OCI-LY3 (cell line): Measurements from ENCODE around the gene FAM13B.

Source experiments
- H2AFZ ChIP-seq: fragments of 200-600, 300-600 bp; shearing (Covaris generic); 2 replicates; pipeline ENCODE4 v1.6.0; 2014; ENCODE audit warnings: antibody characterized with exemption, low read depth, low read length
- H3K27ac ChIP-seq: fragments of 200-600, 300-600 bp; sonication (generic); 2 replicates; pipeline ENCODE4 v1.5.1; 2014; ENCODE audit warnings: mild to moderate bottlenecking, low read length, moderate library complexity, mixed read lengths
- H3K27me3 ChIP-seq: fragments of 200-600, 300-600 bp; sonication (generic); 2 replicates; pipeline ENCODE4 v1.6.1; 2014; ENCODE audit warnings: low read depth, low read length, mixed read lengths
- H3K36me3 ChIP-seq: fragments of 200-600, 300-600 bp; sonication (generic); replicated peaks from 2 replicates; pipeline ENCODE3; 2014; ENCODE audit warnings: low read depth, low read length, mixed read lengths
- H3K4me1 ChIP-seq: fragments of 300-600, 200-600 bp; sonication (generic); 2 replicates; pipeline ENCODE4 v1.6.1; 2014; ENCODE audit warnings: low read length, mixed read lengths
- H3K4me2 ChIP-seq: fragments of 200-600, 300-600 bp; sonication (generic); 2 replicates; pipeline ENCODE4 v1.6.1; 2014; ENCODE audit warnings: low read length, mixed read lengths
- H3K4me3 ChIP-seq: fragments of 300-600, 200-600 bp; sonication (generic); 2 replicates; pipeline ENCODE4 v1.5.1; 2014; ENCODE audit warnings: antibody characterized with exemption, mild to moderate bottlenecking, low read length, moderate library complexity
- H3K79me2 ChIP-seq: fragments of 300-600, 200-600 bp; shearing (Covaris generic); 2 replicates; pipeline ENCODE4 v1.6.1; 2014; ENCODE audit warnings: mild to moderate bottlenecking, low read length, mixed read lengths
- H3K9ac ChIP-seq: fragments of 300-600, 200-600 bp; shearing (Covaris generic); 2 replicates; pipeline ENCODE4 v1.6.0; 2014; ENCODE audit warnings: mild to moderate bottlenecking, low read length, moderate library complexity
- H3K9me3 ChIP-seq: fragments of 200-600, 300-600 bp; shearing (Covaris generic); 2 replicates; pipeline ENCODE4 v1.6.1; 2014; ENCODE audit warnings: low read length, mixed read lengths; ENCODE audit not compliant: insufficient read depth
- H4K20me1 ChIP-seq: fragments of 200-600, 300-600 bp; sonication (generic); 2 replicates; pipeline ENCODE4 v1.6.1; 2016; ENCODE audit warnings: low read length, mixed read lengths; ENCODE audit not compliant: insufficient read depth
- EZH2phosphoT487 ChIP-seq: fragments of 200-600 bp; shearing (Covaris generic); IDR thresholded peaks from 2 replicates; pipeline ENCODE4 v1.6.1; 2018; ENCODE audit warnings: antibody characterized with exemption, mixed run types, low read depth
- TF ChIP-seq, protein P1 (sequence below): fragments of 200-600, 300-600 bp; sonication (generic); IDR thresholded peaks from 2 replicates; pipeline ENCODE4 v1.5.1; 2014; ENCODE audit warnings: antibody characterized with exemption, low read length, low read depth

FAM13B gene

DNA sequence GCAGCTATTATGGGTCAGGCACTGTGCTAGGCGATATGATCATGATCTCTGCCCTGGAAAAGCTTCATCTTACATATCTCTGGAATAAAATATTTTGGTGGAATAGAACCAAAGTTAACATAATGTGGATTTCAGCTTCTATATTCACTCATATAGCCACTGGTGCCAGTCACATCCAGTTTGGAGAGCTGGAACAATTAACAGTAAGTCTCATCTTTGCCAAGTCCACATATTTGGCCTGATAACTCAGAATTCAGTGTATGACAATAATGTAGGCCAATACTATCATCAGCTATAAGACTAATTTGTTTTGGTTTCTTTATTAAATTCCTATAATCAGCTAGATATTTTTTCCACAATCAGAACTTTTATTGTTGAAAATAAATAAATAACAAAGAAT, 5.9 kb upstream of the FAM13B start:
- Histone ChIP-seq H3K9ac (peak overlapping the region; percentile 42; the same call in 1 of the 2 replicates), H3K79me2 (no peaks in the 10 kb centered on the region), H3K27ac (peak overlapping the region; percentile 90), H2AFZ (no peak overlapping the region), H3K4me2 (peak overlapping the region; percentile 79), H4K20me1 (no peaks in the 10 kb centered on the region), H3K4me1 (peaks cover 56% of the 10 kb centered on the region), H3K4me3 (no peak overlapping the region), H3K9me3 (no peaks in the 10 kb centered on the region), H3K36me3 (no peaks in the 10 kb centered on the region), H3K27me3 (no peaks in the 10 kb centered on the region)
- no peak for TF ChIP-seq EZH2phosphoT487
- TF ChIP-seq, protein P1, sequence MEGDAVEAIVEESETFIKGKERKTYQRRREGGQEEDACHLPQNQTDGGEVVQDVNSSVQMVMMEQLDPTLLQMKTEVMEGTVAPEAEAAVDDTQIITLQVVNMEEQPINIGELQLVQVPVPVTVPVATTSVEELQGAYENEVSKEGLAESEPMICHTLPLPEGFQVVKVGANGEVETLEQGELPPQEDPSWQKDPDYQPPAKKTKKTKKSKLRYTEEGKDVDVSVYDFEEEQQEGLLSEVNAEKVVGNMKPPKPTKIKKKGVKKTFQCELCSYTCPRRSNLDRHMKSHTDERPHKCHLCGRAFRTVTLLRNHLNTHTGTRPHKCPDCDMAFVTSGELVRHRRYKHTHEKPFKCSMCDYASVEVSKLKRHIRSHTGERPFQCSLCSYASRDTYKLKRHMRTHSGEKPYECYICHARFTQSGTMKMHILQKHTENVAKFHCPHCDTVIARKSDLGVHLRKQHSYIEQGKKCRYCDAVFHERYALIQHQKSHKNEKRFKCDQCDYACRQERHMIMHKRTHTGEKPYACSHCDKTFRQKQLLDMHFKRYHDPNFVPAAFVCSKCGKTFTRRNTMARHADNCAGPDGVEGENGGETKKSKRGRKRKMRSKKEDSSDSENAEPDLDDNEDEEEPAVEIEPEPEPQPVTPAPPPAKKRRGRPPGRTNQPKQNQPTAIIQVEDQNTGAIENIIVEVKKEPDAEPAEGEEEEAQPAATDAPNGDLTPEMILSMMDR: no peak

DNA sequence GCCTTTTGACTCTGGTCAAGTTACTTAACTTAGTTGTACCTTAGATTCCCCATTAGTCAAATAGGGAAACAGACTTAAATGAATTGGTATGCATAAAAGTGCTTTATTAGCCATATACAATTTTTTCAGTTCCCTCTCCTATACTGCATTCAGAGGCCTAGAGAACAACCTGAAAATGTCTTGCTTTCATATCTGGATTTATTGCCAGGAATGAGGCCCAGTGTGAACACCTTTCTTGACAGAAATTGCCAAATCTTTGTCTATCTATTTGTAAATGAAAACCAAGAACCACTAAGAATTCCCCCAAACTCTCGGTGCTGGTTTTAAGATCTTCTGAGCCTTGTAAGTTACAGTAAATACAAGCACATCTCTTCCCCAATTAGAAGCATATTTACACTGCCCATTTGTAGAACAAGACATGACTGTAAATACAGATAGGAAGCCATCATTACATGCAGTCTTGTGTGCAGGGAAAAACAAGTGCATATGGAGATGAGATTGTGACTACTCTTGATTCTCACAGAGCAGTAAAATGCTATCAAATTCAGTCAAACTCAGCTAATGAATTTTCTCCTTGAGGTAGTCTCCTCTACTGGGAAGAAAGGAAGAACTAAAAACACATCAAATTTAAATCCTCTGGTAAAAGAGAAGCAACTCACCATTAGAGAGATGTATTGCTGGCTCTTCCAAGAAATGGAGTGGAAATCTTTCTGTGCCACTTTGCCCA, 5.2 kb upstream of the FAM13B start:
- Histone ChIP-seq H3K9ac (peak overlapping the region; percentile 42; the same call in 1 of the 2 replicates), H3K27ac (peak overlapping the region; percentile 90), H4K20me1 (no peaks in the 10 kb centered on the region), H3K4me2 (peak overlapping the region; percentile 79), H3K27me3 (no peaks in the 10 kb centered on the region), H3K4me1 (peaks cover 59% of the 10 kb centered on the region), H3K4me3 (peak overlapping the region; percentile 53), H3K9me3 (no peaks in the 10 kb centered on the region), H3K79me2 (no peaks in the 10 kb centered on the region), H3K36me3 (no peaks in the 10 kb centered on the region), H2AFZ (no peak overlapping the region)
- no peak for TF ChIP-seq EZH2phosphoT487
- TF ChIP-seq, protein P1: no peak

DNA sequence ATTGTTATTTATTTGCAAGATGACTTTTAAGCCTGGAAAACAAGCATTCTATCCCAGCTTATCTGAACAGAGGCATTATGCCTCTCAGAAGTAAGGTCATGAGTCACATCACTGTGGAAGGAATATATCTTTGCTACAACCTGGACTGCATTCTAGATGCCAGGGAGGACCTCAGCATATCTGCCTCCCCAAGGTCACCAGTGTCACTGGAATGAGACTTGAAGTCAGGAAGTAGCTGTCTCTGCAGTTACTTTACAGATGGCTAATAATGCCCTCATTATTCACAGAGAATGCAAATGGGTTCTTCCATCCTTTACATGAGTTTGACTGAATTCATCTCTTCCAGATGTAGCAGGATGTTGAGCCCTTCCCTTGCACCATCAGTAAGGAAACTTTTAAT, 4.4 kb upstream of the FAM13B start:
- TF ChIP-seq, protein P1: no peak
- no peak for TF ChIP-seq EZH2phosphoT487
- peak overlapping the region; percentile 31; the same call in 1 of the 2 replicates for H3K9ac ChIP-seq
- no peaks in the 10 kb centered on the region for H4K20me1 ChIP-seq
- H2AFZ ChIP-seq: no peak overlapping the region
- H3K4me2 ChIP-seq: peak overlapping the region; percentile 79
- no peaks in the 10 kb centered on the region for H3K36me3 ChIP-seq
- H3K4me1 ChIP-seq: peaks cover 55% of the 10 kb centered on the region
- peak overlapping the region; percentile 53 for H3K4me3 ChIP-seq
- H3K27ac ChIP-seq: peak overlapping the region; percentile 90
- no peaks in the 10 kb centered on the region for H3K9me3 ChIP-seq
- H3K27me3 ChIP-seq: no peaks in the 10 kb centered on the region
- H3K79me2 ChIP-seq: peaks cover 5% of the 10 kb centered on the region; the same call in 1 of the 2 replicates

DNA sequence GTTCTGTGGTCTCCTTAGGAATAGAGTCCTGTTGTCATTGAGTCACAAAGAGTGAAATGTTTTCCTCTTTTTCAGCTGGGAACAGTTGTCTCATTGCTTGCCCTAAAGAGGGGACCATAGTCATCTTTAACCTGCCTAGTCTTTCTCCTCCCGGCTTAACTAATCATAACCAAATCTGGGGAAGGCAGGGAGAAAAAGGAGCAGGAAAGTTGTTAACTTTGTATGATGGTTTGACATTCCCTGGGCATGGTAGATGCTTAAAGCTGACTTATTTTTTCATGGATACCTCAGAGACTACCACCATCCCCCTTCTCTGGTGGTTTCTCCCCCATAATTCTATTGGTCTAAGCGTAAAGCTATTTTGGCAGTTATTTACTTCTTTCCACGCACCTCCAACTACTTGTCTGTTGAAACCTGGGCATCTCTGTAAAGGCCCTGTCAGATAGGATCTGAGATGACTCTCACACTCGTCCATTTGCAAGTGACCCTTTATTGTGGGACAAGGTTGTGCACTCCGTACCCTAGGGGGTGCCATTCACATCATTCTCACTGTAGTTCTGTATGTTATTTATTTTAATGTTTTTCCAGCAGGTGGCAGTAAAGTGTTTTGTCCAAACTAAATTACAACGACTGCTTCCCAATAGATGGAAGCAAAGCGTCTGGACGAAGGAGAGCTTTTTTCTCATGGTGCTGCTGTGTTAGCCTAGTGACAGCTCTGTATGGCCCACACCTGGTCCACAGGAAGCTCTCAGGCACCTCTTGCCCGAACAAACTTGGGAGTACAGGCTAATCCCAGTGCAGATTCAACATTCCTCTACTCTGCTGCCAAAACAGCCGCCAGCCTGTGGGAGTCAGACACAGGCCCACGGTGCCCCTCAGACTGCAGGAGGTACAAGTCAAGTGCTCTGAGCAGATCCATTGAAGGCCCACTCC, 3.0 kb upstream of the FAM13B start:
- TF ChIP-seq, protein P1: peak; percentile 92
- TF ChIP-seq EZH2phosphoT487: no peak
- Histone ChIP-seq H3K79me2 (peaks cover 19% of the 10 kb centered on the region), H3K36me3 (peaks cover 3% of the 10 kb centered on the region), H2AFZ (no peak overlapping the region), H4K20me1 (peaks cover 12% of the 10 kb centered on the region; the same call in 1 of the 2 replicates), H3K4me3 (no peak overlapping the region), H3K9ac (no peak overlapping the region), H3K27me3 (no peaks in the 10 kb centered on the region), H3K4me1 (peaks cover 54% of the 10 kb centered on the region), H3K9me3 (no peaks in the 10 kb centered on the region), H3K4me2 (peak overlapping the region; percentile 46), H3K27ac (no peak overlapping the region)
